Measurements from ENCODE around the gene SLC35E3.
A peak's percentile ranks its signal among the peaks of the same experiment; 100 is the strongest.
"Not testable (repeated sequence)": the region's sequence is repeated elsewhere in the genome, so short reads cannot be mapped to it uniquely, and the experiment has no call there.

SLC35E3 gene

DNA sequence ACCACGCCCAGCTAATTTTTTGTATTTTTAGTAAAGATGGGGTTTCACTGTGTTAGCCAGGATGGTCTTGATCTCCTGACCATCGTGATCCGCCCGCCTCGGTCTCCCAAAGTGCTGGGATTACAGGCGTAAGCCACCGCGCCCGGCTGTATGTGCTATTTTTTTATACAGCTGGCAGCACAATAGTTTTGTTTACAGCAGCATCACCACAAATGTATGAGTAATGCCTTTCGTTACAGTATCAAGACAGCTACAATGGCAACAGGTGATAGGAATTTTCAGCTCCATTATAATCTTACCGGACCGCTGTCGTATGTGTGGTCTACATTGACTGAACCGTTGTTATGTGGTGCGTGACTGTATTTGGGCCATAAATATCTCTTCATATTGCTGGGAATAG lies 50.4 kb downstream of the SLC35E3 start:
- DNase-seq: no peak

DNA sequence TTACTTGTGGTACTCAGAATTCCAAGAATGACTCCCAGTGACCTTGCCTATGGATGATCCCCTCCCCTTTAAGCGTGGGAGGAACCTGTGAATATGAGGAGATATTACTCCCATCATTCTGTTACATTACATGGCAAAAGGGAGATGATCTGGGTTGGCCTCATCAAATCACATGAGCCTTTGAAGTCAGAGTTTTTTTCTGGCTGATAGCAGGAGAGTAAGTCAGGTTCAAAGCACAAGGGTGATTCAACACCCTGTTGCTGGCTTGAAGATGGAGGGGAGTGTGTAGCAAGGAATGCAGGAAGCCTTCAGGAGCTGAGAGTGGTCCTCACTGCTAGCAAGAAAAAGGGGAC lies 52.9 kb downstream of the SLC35E3 start:
- DNase-seq: no peak

GRCh38 chr12:68800294-68800693 lies 54.3 kb downstream of the SLC35E3 start:
- no peak for DNase-seq

- not testable (repeated sequence) for DNase-seq
These were observed 55.1 kb downstream of the SLC35E3 start for GRCh38 chr12:68801124-68801523.

- not testable (repeated sequence) for DNase-seq
These were observed 56.4 kb downstream of the SLC35E3 start for GRCh38 chr12:68802372-68802745.

DNA sequence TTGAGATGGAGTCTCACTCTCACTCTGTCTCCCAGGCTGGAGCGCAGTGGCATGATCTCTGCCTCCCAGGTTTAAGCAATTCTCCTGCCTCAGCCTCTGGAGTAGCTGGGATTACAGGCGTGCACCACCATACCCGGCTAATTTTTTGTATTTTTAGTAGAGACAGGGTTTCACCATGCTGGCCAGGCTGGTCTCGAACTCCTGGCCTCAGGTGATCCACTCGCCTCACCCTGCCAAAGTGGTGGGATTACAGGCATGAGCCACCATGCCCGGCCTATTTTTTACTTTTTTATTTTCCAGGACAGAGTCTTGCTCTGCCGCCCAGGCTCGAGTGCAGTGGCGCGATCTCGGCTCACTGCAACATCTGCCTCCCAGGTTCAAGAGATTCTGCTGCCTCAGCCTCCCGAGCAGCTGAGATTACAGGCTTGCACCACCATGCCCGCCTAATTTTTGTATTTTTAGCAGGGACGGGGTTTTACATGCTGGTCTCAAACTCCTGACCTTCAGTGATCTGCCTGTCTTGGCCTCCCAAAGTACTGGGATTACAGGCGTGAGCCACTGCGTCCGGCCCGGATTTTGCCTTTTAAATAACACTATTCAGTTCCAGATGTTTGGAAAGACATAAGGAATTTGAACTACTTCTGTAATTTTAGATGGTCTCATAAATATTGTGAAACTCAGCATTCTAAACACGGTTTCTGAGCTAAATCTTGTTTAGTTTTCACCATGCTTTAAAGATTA lies 57.1 kb downstream of the SLC35E3 start:
- DNase-seq: not testable (repeated sequence)

- no peak for DNase-seq
These were observed 58.1 kb downstream of the SLC35E3 start for GRCh38 chr12:68803948-68804656.

GRCh38 chr12:68804657-68805591 lies 58.9 kb downstream of the SLC35E3 start:
- no peak for DNase-seq

DNA sequence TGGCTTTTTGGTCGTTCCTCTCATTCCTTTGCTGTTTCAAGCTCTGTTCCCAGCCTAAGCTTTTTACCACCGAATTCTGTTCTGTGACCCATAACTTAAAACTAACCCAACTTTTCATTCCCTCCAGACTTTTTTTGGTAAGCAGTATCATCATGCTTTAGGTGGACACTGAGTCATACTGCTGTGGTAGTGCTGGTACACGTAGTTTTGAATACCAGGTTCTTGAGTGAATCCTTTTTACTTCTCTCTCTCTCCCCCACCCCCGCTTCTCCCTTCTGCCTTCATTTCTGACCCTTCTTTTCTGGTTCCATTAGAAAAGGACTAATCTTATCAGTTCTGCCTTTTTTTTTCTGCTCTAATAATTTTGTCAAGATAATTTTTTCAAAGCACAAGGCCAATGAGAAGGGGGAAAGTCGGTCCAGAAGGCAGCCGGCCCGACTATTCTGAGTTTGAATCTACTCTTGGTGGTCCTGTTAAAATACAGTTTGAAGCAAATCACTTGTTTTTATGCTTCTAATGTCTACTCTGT lies 59.7 kb downstream of the SLC35E3 start:
- DNase-seq: no peak

DNA sequence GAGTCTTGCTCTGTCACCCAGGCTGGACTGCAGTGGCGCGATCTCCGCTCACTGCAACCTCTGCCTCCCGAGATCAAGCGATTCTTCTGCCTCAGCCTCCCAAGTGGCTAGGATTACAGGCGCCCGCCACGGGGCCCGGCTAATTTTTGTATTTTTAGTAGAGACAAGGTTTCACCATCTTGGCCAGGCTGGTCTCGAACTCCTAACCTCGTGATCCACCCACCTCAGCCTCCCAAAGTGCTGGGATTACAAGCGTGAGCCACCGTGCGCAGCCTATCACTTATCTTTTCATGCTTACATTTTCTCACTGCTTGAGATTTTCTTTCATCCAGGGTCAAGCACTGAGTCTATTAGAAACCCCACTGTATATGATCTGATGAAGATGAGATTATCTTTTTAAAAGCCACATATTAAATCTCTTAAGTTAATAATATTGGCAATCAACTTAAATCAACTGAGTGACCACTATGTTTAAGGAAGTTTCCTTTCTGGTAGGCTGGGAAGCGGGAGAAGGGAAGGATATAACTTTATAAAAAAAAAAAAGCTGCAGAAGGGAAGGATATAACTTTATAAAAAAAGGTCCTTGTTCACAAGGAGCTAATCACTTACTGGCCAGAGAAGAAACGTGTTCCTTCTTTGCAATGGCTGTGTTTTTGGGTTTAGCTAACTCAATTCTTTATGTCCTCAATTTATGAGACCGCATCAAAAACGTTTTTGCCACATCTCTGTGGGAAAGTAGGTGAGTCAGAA lies 60.7 kb downstream of the SLC35E3 start:
- DNase-seq: no peak

DNA sequence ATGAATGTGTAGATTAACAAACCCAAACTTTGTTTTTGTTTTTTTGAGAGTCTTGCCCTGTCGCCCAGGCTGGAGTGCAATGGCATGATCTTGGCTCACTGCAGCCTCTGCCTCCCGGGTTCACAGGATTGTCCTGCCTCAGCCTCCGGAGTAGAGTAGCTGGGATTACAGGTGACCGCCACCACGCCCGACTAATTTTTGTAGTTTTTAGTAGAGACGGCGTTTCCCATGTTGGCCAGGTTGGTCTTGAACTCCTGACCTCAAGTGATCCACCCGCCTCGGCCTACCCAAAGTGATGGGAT lies 61.2 kb downstream of the SLC35E3 start:
- not testable (repeated sequence) for DNase-seq

DNA sequence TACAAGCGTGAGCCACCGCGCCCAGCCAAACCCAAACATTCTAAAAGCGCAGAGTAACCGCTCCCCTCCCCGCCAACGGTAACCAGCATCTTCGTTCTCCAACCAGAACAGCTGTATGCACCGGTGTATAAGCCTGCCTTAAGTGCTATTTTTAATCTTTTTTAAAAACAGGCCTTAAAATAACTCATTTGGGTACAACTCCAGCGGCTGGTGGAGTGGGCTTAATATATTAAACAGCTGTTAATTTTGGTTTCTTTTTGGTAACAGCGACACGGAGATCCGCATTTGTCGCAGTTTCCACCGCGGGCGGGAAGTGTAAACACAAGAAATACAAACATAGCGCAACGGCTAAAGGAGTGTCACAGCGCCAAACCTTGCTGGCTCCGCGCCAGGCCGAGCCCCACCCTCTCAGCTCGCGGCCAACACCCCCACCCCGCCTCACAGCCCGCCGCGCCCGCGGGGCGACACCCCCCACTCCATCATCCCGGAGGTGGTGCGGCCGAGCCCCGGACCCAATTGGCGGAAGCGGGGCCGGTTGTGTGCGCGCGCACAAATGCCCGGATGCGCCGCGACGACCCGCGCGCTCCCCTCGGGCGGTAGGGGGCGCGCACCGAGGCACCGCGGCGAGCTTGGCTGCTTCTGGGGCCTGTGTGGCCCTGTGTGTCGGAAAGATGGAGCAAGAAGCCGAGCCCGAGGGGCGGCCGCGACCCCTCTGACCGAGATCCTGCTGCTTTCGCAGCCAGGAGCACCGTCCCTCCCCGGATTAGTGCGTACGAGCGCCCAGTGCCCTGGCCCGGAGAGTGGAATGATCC lies 61.8 kb downstream of the SLC35E3 start, which contains the start of gene MDM2:
Gene MDM2 (plus strand): TSS at position 602 of the 812 bp plus-strand sequence. CDS start 301 bp downstream, outside the sequence.
- peak; percentile 98 for DNase-seq

DNA sequence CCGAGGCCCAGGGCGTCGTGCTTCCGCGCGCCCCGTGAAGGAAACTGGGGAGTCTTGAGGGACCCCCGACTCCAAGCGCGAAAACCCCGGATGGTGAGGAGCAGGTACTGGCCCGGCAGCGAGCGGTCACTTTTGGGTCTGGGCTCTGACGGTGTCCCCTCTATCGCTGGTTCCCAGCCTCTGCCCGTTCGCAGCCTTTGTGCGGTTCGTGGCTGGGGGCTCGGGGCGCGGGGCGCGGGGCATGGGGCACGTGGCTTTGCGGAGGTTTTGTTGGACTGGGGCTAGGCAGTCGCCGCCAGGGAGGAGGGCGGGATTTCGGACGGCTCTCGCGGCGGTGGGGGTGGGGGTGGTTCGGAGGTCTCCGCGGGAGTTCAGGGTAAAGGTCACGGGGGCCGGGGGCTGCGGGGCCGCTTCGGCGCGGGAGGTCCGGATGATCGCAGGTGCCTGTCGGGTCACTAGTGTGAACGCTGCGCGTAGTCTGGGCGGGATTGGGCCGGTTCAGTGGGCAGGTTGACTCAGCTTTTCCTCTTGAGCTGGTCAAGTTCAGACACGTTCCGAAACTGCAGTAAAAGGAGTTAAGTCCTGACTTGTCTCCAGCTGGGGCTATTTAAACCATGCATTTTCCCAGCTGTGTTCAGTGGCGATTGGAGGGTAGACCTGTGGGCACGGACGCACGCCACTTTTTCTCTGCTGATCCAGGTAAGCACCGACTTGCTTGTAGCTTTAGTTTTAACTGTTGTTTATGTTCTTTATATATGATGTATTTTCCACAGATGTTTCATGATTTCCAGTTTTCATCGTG lies 62.6 kb downstream of the SLC35E3 start:
- DNase-seq: peak; percentile 94

GRCh38 chr12:68809190-68810026 lies 63.4 kb downstream of the SLC35E3 start:
- no peak for DNase-seq

GRCh38 chr12:68810027-68810389 lies 64.0 kb downstream of the SLC35E3 start:
- DNase-seq: not testable (repeated sequence)

DNA sequence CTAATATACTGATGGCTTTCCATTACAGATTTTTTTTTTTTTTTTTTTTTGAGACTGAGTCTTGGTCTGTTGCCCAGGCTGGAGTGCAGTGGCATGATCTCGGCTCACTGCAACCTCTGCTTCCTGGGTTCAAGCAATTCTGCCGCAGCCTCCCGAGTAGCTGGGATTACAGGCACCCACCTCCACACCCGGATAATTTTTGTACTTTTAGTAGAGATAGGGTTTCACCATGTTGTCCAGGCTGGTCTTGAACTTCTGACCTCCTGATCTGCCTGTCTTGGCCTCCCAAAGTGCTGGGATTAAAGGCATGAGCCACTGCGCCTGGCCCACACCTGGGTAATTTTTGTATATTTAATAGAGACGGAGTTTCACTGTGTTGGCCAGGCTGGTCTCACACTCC lies 65.6 kb downstream of the SLC35E3 start:
- not testable (repeated sequence) for DNase-seq

DNA sequence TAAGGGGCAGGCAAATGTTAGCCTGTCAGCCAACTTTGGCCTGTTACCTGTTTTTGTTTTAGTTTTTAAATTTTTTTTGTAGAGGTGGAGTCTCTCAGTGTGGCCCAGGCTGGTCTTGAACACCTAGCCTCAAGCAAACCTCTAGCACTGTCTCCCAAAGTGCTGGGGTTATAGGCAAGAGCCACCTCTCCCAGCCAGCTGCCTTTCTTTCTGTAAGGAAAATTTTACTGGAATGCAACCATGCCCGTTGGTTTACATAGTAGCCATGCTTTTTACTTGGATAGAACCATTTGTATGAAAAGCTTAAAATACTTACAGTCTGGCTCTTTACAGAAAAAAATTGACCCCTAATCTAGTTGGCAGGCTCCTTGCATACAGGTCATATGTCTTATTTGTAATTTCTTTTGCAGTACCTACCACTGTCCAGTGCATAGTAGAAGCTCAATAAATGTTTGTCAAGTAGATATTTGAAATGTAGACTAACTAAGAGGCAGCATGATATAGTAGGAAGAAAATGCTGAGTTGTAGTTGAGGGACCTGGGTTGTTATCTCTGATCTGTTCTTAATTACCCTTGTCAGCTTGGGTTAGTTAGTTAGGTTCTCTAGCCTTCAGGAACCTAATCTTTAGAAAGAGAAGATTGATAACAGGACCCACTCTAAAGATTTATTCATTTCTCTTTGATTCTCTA lies 66.7 kb downstream of the SLC35E3 start:
- DNase-seq: no peak

- no peak for DNase-seq
These were observed 67.2 kb downstream of the SLC35E3 start for GRCh38 chr12:68813242-68813593.
